Fibroblast of lung (primary cell): Measurements from ENCODE around the gene ADRM1.

Source experiments
- CTCF ChIP-seq, 2 donors: IDR thresholded peaks in 1 of 2; conservative IDR thresholded peaks in 1 of 2; 1 replicate in 1 of 2; 2 replicates in 1 of 2; pipeline ENCODE4 v1.5.1; 2011 to 2012; ENCODE audit warnings: low read length in 2 of 2, control low read depth in 1 of 2, inconsistent platforms in 1 of 2, low read depth in 1 of 2, mild to moderate bottlenecking in 1 of 2
- EZH2 ChIP-seq: IDR thresholded peaks from 2 replicates; pipeline ENCODE4 v1.5.1; 2012; ENCODE audit warnings: low read length, control low read depth, mild to moderate bottlenecking; ENCODE audit errors: missing control alignments

- no peak for TF ChIP-seq CTCF (conservative IDR thresholded peaks at IDR 0.05 in 1 of 2, IDR thresholded peaks at IDR 0.05 in 1 of 2; ENCODE audit: low read depth in 1 of 2, low read length in 2 of 2)
- TF ChIP-seq EZH2: no peak
These were observed 32.1 kb downstream of the ADRM1 start for GRCh38 chr20:62334881-62335280.
